ENCODE data around the gene POMT1. TPM values are rescaled to one million over a fixed set of nuclear protein-coding genes. Genes with fewer than 3 reads are reported as not detected.

POMT1 gene
- total and polyA plus RNA-seq, 2 of the 8 experiments (the other 6 are each of a cell fraction or from before 2014, with no cell fraction given), result 22.3 to 33.2 TPM

GRCh38 chr9:131476777-131477345, 25.9 kb upstream of the POMT1 start:
- H3K79me1 ChIP-seq (ENCODE audit: low read depth, low read length), result peaks cover 8% of the 10 kb centered on the region; the same call in 1 of the 2 replicates
- H2BK5ac ChIP-seq (ENCODE audit: low read depth, low read length), result no peak overlapping the region
- no peak overlapping the region for H3K23ac ChIP-seq (ENCODE audit: insufficient read length)
- CTCF ChIA-PET (ENCODE audit: partially characterized antibody), result interaction anchor here (0.9 to 5.2 kb wide), 16 partner anchors 8 to 140 kb away, joined by 3 to 31 read pairs (median 4); no protein-coding TSS in a partner anchor
- H4K5ac ChIP-seq (ENCODE audit: insufficient read length, low read depth, low read length), result no peak overlapping the region
- no peak overlapping the region for H2BK12ac ChIP-seq (ENCODE audit: low read depth, low read length)
- no peak overlapping the region for H2BK20ac ChIP-seq (ENCODE audit: low read length)
- H3K18ac ChIP-seq (ENCODE audit: extremely low read depth, low read length), result no peak overlapping the region
- WGBS, 2 experiments (ENCODE audit: extremely low coverage in 1 of 2, insufficient coverage in 1 of 2, insufficient read length in 1 of 2, insufficient replicate concordance in 2 of 2, low coverage in 1 of 2, low lambda C conversion rate in 2 of 2, missing lambda C conversion rate in 1 of 2), result 94% methylated on average over 18 of the region's 18 CpGs; no CpG with 5 or more reads in 1 of the 2 experiments
- peaks cover 61 to 89% (median 80%) of the 10 kb centered on the region in 4 experiments for H3K36me3 ChIP-seq (ENCODE audit: control insufficient read depth in 2 of 4, insufficient read depth in 4 of 4, low read length in 3 of 4)
- H4K20me1 ChIP-seq (replicated peaks in 1 of 2; ENCODE audit: control insufficient read depth in 1 of 2, insufficient read depth in 2 of 2, low read length in 2 of 2), result peaks cover 7 to 25% of the 10 kb centered on the region in 2 experiments
- no peak overlapping the region for H2BK120ac ChIP-seq (replicated peaks; ENCODE audit: low read depth, low read length)
- peak overlapping the region; percentile 28; the same call in 1 of the 2 replicates for H4K8ac ChIP-seq (ENCODE audit: extremely low read depth, insufficient read depth, low read length)
- no peak overlapping the region for H3K4me2 ChIP-seq (ENCODE audit: insufficient read depth in 1 of 2, low read depth in 2 of 2, low read length in 2 of 2)
- no peaks in the 10 kb centered on the region for H3K23me2 ChIP-seq (ENCODE audit: low read depth, low read length)
- H3K4ac ChIP-seq (replicated peaks; ENCODE audit: insufficient read length, low read depth, low read length), result no peak overlapping the region
- no peaks in the 10 kb centered on the region for H3K9me3 ChIP-seq (ENCODE audit: insufficient read depth in 2 of 2, low read depth in 1 of 2, low read length in 1 of 2)
- H3K56ac ChIP-seq (replicated peaks; ENCODE audit: insufficient read length, low read depth, low read length), result no peak overlapping the region
- no peaks in the 10 kb centered on the region for H3K27me3 ChIP-seq (replicated peaks in 1 of 4; ENCODE audit: control insufficient read depth in 3 of 4, extremely low read depth in 1 of 4, insufficient read depth in 3 of 4, low read length in 3 of 4)
- no peak overlapping the region for H2AK5ac ChIP-seq (ENCODE audit: low read depth, low read length)
- H3K9ac ChIP-seq (replicated peaks in 1 of 4; ENCODE audit: extremely low read depth in 1 of 4, low read depth in 3 of 4, low read length in 3 of 4), result no peak overlapping the region
- peaks cover 0 to 26% of the 10 kb centered on the region in 2 experiments; a peak in 1 of 4 replicates for H3K79me2 ChIP-seq (ENCODE audit: control insufficient read depth in 1 of 2, insufficient read depth in 2 of 2, low read length in 2 of 2)
- DNase-seq (ENCODE audit: low read depth in 1 of 2, low spot score in 2 of 2) (no peak), FAIRE-seq (no peak)
- no peak overlapping the region for H3K27ac ChIP-seq (ENCODE audit: low read depth, low read length)
- H3K4me3 ChIP-seq (ENCODE audit: extremely low read depth in 1 of 4, insufficient read depth in 2 of 4, low read depth in 3 of 4, low read length in 4 of 4), result no peak overlapping the region
- POLR2A ChIA-PET (ENCODE audit: partially characterized antibody), result interaction anchor here (1.0 to 1.3 kb wide), 3 partner anchors 8 to 105 kb away, joined by 3 to 5 read pairs (median 3); no protein-coding TSS in a partner anchor
- H2BK15ac ChIP-seq (ENCODE audit: low read length), result no peak overlapping the region
- no peak overlapping the region for H3K14ac ChIP-seq (ENCODE audit: insufficient read length)
- no peak overlapping the region for H2AFZ ChIP-seq (ENCODE audit: low read length)
- H3K4me1 ChIP-seq (replicated peaks in 1 of 4; ENCODE audit: control insufficient read depth in 3 of 4, insufficient read depth in 4 of 4, low read length in 3 of 4), result no peaks in the 10 kb centered on the region
- H4K91ac ChIP-seq (replicated peaks; ENCODE audit: insufficient read length, low read length), result no peak overlapping the region
- TF ChIP-seq ZNF274 (IDR thresholded peaks at IDR 0.05; ENCODE audit: borderline replicate concordance, extremely low read depth, low read length), result no peak
